Gastroesophageal sphincter (tissue), 3 donors: ENCODE data around the gene FFAR2.

ENCODE experiments used
- EP300 ChIP-seq: sonication (generic); formaldehyde crosslinking; IDR thresholded peaks from one replicate; pipeline ENCODE4 v1.6.1; 2017; ENCODE audit warnings: antibody characterized with exemption, mild to moderate bottlenecking
- TF ChIP-seq, protein P1 (sequence below), 4 experiments: fragments of 200-600 bp in 2 of 4; fragments of 450-650 bp in 2 of 4; sonication (generic) in 1 of 4; IDR thresholded peaks; one replicate each; pipeline ENCODE4 v1.5.1; 2017 to 2019; ENCODE audit warnings: antibody characterized with exemption in 4 of 4, mild to moderate bottlenecking in 2 of 4, moderate library complexity in 2 of 4

DNA sequence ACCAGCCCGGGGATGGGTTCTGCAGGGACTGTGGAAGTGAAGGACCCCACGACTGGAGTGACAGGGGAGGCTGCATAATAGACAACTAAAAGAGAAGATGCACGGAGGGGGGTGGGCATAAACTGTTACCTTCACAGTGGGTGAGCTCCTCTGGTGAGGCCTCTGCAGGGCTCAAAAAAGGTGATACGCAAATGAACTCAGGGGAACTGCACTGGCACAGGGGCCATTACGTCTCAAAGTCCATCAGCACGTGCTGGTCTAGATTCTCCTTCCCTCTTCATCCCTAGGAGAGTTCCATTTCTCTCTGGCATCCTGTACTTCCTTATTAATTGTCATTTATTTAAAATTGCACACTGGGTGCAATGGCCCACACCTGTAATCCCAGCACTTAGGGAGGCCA is 8.1 kb upstream of the FFAR2 start:
- TF ChIP-seq, protein P1, sequence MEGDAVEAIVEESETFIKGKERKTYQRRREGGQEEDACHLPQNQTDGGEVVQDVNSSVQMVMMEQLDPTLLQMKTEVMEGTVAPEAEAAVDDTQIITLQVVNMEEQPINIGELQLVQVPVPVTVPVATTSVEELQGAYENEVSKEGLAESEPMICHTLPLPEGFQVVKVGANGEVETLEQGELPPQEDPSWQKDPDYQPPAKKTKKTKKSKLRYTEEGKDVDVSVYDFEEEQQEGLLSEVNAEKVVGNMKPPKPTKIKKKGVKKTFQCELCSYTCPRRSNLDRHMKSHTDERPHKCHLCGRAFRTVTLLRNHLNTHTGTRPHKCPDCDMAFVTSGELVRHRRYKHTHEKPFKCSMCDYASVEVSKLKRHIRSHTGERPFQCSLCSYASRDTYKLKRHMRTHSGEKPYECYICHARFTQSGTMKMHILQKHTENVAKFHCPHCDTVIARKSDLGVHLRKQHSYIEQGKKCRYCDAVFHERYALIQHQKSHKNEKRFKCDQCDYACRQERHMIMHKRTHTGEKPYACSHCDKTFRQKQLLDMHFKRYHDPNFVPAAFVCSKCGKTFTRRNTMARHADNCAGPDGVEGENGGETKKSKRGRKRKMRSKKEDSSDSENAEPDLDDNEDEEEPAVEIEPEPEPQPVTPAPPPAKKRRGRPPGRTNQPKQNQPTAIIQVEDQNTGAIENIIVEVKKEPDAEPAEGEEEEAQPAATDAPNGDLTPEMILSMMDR (IDR thresholded peaks at IDR 0.05) = no peak
- no peak for TF ChIP-seq EP300
